Stimulated activated CD4-positive, alpha-beta T cell treated with anti-CD3 and anti-CD28 coated beads, Interleukin-4, amount 100 ng/mL, for 48 hours (primary cell): Measurements from ENCODE around the gene CKMT2.

Experiments
- DNase-seq, 2 donors: peaks; one replicate each; pipeline ENCODE4 v3.0.0-alpha.2; 2020; ENCODE audit warnings: low read depth in 2 of 2

Gene CKMT2

GRCh38 chr5:81308836-81309235, 75.7 kb downstream of the CKMT2 start:
- no peak for DNase-seq

DNA sequence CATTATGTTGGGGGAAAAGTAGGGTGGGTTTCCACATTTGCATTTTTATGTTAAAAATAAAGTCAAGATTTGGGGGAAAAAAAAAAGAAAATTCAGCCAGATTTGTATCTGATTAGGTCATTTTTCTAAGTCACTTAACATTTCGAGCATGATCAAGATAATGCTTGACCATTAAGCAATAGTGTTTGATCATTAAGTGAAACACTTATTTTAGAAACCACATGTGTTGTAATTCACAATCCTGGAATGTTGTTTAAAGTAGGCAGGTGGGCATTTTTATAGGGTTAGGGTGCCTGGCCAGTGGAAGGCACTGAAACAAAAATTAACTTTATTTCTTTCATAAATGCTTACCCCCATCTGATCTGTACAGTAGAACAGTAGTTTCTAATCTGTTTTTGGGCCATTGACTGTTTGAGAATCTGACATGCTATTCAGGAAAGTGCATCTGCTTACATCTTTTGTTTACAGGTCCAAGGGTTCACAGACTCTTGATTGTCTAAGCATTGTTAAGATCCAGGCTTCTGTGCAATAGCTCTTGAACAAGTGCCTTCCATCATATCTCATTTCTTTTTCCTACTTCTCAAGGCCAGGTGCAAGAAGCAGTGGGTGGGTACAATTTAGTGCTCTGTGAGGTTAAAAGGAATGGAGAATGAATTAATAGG, 77.4 kb downstream of the CKMT2 start:
- DNase-seq, result no peak

- no peak for DNase-seq
These were observed 80.2 kb downstream of the CKMT2 start for GRCh38 chr5:81313278-81313677.

DNA sequence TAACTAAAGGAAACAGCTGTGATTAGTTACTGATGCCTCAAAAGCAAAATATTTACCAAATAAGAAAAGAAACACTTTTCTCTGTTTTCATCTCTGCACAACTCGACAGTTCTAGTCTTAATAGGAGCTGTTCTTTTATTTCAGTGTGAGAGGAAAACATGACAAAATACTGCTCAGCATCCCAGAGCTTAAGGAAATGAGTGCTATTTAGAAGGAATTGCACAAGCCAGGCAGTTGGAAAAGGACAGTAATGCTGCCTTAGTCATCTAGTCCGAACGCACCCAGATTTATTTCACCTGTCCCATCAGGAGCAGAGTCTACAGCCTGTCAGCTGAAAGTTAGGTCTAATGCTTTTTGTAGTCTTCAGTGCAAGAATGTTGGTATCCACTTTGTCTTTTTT, 80.6 kb downstream of the CKMT2 start:
- no peak for DNase-seq

DNA sequence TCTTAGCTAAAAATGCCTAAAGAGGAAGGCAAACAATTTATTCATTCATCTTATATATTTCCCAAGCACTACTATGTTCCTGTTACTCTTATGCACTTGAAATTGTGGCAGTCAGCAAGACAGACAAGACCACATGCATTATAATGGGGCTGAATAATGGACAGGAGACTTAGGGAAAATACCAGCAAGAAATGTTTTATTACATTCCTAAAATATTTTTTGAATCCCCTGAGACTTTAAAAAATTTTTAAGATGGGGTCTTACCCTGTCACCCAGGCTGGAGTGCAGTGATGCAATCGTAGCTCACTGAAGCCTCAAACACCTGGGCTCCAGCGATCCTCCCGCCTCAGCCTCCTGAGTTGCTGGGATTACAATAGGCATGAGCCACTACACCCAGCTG, 81.5 kb downstream of the CKMT2 start:
- DNase-seq, result no peak

DNA sequence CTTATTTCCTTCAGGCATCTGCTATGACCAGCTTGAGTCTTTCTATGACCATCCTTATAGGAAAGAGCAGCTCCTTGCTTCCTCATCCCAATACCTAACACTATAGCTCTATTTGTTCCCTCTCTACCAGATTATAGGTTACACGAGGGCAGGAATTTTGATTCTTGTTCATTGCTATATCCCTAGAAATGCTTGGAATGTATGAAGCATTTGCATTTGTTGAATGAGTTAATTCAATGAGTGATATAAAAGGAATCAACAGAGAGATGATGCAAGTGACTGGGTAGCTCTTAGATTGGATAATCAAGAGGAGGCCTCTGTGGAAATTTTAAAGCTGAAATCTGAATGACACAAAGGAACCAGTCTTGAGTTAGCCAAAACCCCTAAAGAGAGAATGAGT, 82.2 kb downstream of the CKMT2 start:
- no peak for DNase-seq

GRCh38 chr5:81315830-81316229, 82.7 kb downstream of the CKMT2 start:
- DNase-seq, result no peak
